NCI-H510A (cell line): ENCODE measurements around the gene NR2F1-AS1.

Experiments
- DNase-seq: peaks from one replicate; lab custom pipeline; 2025; lab: John Stamatoyannopoulos, UW

Gene NR2F1-AS1

GRCh38 chr5:93580927-93581445 is at the start of gene NR2F1-AS1:
Gene NR2F1-AS1, minus strand, starts transcription at chr5:93581219.
- no peak for DNase-seq

- DNase-seq, result no peak
These were observed 45.8 kb upstream of the NR2F1-AS1 start for GRCh38 chr5:93626801-93627200.

- no peak for DNase-seq
These were observed 42.1 kb upstream of the NR2F1-AS1 start for GRCh38 chr5:93623153-93623552.

- DNase-seq, result no peak
These were observed 41.3 kb upstream of the NR2F1-AS1 start for GRCh38 chr5:93622240-93622885.

GRCh38 chr5:93621327-93621798 is 40.3 kb upstream of the NR2F1-AS1 start:
- DNase-seq, result peak; percentile 33

GRCh38 chr5:93620487-93621326 is 39.7 kb upstream of the NR2F1-AS1 start:
- peak; percentile 78 for DNase-seq

GRCh38 chr5:93616538-93617174 is 35.6 kb upstream of the NR2F1-AS1 start:
- no peak for DNase-seq

- no peak for DNase-seq
These were observed 31.8 kb upstream of the NR2F1-AS1 start for GRCh38 chr5:93612855-93613243.

GRCh38 chr5:93611976-93612854 is 31.2 kb upstream of the NR2F1-AS1 start:
- DNase-seq, result no peak

GRCh38 chr5:93611273-93611975 is 30.4 kb upstream of the NR2F1-AS1 start:
- no peak for DNase-seq

- no peak for DNase-seq
These were observed 29.7 kb upstream of the NR2F1-AS1 start for GRCh38 chr5:93610581-93611272.

- no peak for DNase-seq
These were observed 28.7 kb upstream of the NR2F1-AS1 start for GRCh38 chr5:93609762-93610161.

GRCh38 chr5:93608855-93609254 is 27.8 kb upstream of the NR2F1-AS1 start:
- no peak for DNase-seq

- no peak for DNase-seq
These were observed 26.6 kb upstream of the NR2F1-AS1 start for GRCh38 chr5:93607367-93608258.

GRCh38 chr5:93606382-93606752 is 25.3 kb upstream of the NR2F1-AS1 start:
- no peak for DNase-seq

- no peak for DNase-seq
These were observed 23.9 kb upstream of the NR2F1-AS1 start for GRCh38 chr5:93604644-93605515.

GRCh38 chr5:93603793-93604643 is 23.0 kb upstream of the NR2F1-AS1 start:
- no peak for DNase-seq
